ENCODE measurements around the gene CRYBA4. TPM values are rescaled to one million over a fixed set of nuclear protein-coding genes. Genes with fewer than 3 reads are reported as not detected.

CRYBA4 gene
- total RNA-seq, 1 experiment from 2014 or later: not detected

DNA sequence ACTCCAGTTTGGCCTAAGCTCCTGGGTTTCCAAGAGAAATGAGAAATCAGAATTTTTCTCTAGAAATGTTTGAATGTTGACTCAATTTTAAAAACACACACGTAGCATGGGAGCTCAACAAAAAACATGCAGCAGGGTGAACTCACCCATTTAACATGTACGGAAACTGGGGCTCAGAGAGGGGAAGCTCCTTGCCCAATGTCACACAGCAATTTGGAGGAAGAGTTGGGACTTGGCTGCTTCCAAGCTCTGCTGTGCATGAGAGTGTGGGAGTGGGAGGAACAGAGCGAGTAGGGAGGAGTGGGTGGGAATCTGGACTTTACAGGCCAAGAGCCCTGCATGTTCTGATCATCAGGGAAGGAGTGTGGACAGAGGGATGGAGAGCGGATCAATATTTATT, 37.8 kb upstream of the CRYBA4 start:
- H3K79me2 ChIP-seq (ENCODE audit: low read length): 0 out of 2 replicates have a peak, but pooled peaks cover 3% of the 10 kb centered on the region
- CTCF ChIA-PET: no interaction called here
- no peak overlapping the region for H3K9ac ChIP-seq (ENCODE audit: low read length)
- H3K4me3 ChIP-seq (ENCODE audit: low read length): no peak overlapping the region
- no peak for TF ChIP-seq EZH2 (IDR thresholded peaks at IDR 0.05; ENCODE audit: low read length, unreplicated experiment)
- TF ChIP-seq EZH2phosphoT487 (IDR thresholded peaks at IDR 0.05; ENCODE audit: borderline replicate concordance, low read length): no peak
- TF ChIP-seq, protein P1, sequence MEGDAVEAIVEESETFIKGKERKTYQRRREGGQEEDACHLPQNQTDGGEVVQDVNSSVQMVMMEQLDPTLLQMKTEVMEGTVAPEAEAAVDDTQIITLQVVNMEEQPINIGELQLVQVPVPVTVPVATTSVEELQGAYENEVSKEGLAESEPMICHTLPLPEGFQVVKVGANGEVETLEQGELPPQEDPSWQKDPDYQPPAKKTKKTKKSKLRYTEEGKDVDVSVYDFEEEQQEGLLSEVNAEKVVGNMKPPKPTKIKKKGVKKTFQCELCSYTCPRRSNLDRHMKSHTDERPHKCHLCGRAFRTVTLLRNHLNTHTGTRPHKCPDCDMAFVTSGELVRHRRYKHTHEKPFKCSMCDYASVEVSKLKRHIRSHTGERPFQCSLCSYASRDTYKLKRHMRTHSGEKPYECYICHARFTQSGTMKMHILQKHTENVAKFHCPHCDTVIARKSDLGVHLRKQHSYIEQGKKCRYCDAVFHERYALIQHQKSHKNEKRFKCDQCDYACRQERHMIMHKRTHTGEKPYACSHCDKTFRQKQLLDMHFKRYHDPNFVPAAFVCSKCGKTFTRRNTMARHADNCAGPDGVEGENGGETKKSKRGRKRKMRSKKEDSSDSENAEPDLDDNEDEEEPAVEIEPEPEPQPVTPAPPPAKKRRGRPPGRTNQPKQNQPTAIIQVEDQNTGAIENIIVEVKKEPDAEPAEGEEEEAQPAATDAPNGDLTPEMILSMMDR (conservative IDR thresholded peaks at IDR 0.05; ENCODE audit: low read depth, low read length): no peak
- H3F3A ChIP-seq (ENCODE audit: low read length, unreplicated experiment): no peaks in the 10 kb centered on the region
- peaks cover 11% of the 10 kb centered on the region for H3K4me1 ChIP-seq (ENCODE audit: insufficient read depth, low read length)
- H3K36me3 ChIP-seq (ENCODE audit: low read depth, low read length): no peaks in the 10 kb centered on the region
- H2AFZ ChIP-seq (ENCODE audit: low read length): no peak overlapping the region
- DNase-seq (no peak), ATAC-seq (no peak)
- H3K27me3 ChIP-seq (ENCODE audit: low read length): no peaks in the 10 kb centered on the region
- H4K20me1 ChIP-seq (ENCODE audit: low read length): no peaks in the 10 kb centered on the region
- no peaks in the 10 kb centered on the region for H3K9me3 ChIP-seq (ENCODE audit: low read length)
- BruUV-seq (replicated peaks): no TSS peak
- POLR2A ChIA-PET (ENCODE audit: unreplicated experiment): no interaction called here
- intact Hi-C loops (cut with micrococcal nuclease): loop anchor here (10.0 kb wide), 1 partner anchor 69 kb away; the partner anchor contains the start of gene TFIP11
- no peaks in the 10 kb centered on the region for H3K9me2 ChIP-seq (replicated peaks; ENCODE audit: low read length)
- no peak overlapping the region for H3K4me2 ChIP-seq (ENCODE audit: low read length)
- no peak overlapping the region for H3K27ac ChIP-seq (ENCODE audit: low read length)

- TF ChIP-seq, protein P1 (conservative IDR thresholded peaks at IDR 0.05; ENCODE audit: low read depth, low read length): no peak
- TF ChIP-seq EZH2 (IDR thresholded peaks at IDR 0.05; ENCODE audit: low read length, unreplicated experiment) (no peak), EZH2phosphoT487 (IDR thresholded peaks at IDR 0.05; ENCODE audit: borderline replicate concordance, low read length) (no peak)
- ChIA-PET CTCF (no interaction called here), POLR2A (ENCODE audit: unreplicated experiment) (interaction anchor here (0.6 kb wide), 1 partner anchor 48 kb away, joined by 3 read pairs; no protein-coding TSS in a partner anchor)
- Histone ChIP-seq H3K27me3 (ENCODE audit: low read length) (no peaks in the 10 kb centered on the region), H3K4me1 (ENCODE audit: insufficient read depth, low read length) (peaks cover 11% of the 10 kb centered on the region), H3K36me3 (ENCODE audit: low read depth, low read length) (no peaks in the 10 kb centered on the region), H3K9ac (ENCODE audit: low read length) (no peak overlapping the region), H3K27ac (ENCODE audit: low read length) (no peak overlapping the region), H3K4me3 (ENCODE audit: low read length) (no peak overlapping the region), H3K9me3 (ENCODE audit: low read length) (no peaks in the 10 kb centered on the region), H4K20me1 (ENCODE audit: low read length) (no peaks in the 10 kb centered on the region), H3K79me2 (ENCODE audit: low read length) (0 out of 2 replicates have a peak, but pooled peaks cover 3% of the 10 kb centered on the region), H3K4me2 (ENCODE audit: low read length) (peak overlapping the region; percentile 11), H2AFZ (ENCODE audit: low read length) (no peak overlapping the region), H3K9me2 (replicated peaks; ENCODE audit: low read length) (no peaks in the 10 kb centered on the region), H3F3A (ENCODE audit: low read length, unreplicated experiment) (no peaks in the 10 kb centered on the region)
- ATAC-seq (peak; percentile 69), DNase-seq (peak; percentile 81)
- intact Hi-C loops (cut with micrococcal nuclease): loop anchor here (10.0 kb wide), 1 partner anchor 70 kb away; the partner anchor contains the start of gene TFIP11
- no TSS peak for BruUV-seq (replicated peaks)
Measured at GRCh38 chr22:26585104-26585790, 36.5 kb upstream of the CRYBA4 start.

Measured in PC-3 (cell line).